Gastrocnemius medialis (tissue), 4 donors: Measurements from ENCODE around the gene NISCH.

Experiments used
- POLR2A ChIP-seq, 2 donors: fragments of 450-650 bp; IDR thresholded peaks; one replicate each; pipeline ENCODE4 v1.6.1; 2017; ENCODE audit warnings: antibody characterized with exemption in 2 of 2, mild to moderate bottlenecking in 2 of 2, moderate library complexity in 2 of 2
- TF ChIP-seq, protein P1 (sequence below), 5 experiments: fragments of 450-650 bp in 3 of 5; fragments of 200-600 bp in 2 of 5; sonication (generic) in 2 of 5; IDR thresholded peaks in 4 of 5; conservative IDR thresholded peaks in 1 of 5; 1 replicate in 4 of 5; 2 replicates in 1 of 5; pipeline ENCODE4 v1.5.1; 2016 to 2019; ENCODE audit warnings: antibody characterized with exemption in 5 of 5, mild to moderate bottlenecking in 3 of 5, moderate library complexity in 3 of 5

DNA sequence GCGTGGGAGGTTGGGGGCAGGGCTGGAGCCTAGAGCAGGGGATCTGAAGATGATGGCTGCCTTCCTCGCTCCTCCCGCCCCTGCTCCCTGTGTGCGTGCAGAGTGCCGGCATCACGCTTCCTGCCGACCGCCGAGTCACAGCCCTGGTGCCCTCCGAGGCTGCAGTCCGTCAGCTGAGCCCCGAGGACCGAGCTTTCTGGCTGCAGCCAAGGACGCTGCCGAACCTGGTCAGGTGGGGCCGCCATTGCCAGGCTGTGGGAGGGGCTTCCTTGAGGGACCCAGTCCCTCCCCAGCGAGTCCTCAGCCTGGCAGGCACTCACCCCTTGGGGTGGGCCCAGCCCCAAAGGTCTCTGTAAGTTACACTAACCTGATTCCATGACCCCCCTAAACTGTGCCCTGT, 57.3 kb downstream of the NISCH start:
- TF ChIP-seq, protein P1, sequence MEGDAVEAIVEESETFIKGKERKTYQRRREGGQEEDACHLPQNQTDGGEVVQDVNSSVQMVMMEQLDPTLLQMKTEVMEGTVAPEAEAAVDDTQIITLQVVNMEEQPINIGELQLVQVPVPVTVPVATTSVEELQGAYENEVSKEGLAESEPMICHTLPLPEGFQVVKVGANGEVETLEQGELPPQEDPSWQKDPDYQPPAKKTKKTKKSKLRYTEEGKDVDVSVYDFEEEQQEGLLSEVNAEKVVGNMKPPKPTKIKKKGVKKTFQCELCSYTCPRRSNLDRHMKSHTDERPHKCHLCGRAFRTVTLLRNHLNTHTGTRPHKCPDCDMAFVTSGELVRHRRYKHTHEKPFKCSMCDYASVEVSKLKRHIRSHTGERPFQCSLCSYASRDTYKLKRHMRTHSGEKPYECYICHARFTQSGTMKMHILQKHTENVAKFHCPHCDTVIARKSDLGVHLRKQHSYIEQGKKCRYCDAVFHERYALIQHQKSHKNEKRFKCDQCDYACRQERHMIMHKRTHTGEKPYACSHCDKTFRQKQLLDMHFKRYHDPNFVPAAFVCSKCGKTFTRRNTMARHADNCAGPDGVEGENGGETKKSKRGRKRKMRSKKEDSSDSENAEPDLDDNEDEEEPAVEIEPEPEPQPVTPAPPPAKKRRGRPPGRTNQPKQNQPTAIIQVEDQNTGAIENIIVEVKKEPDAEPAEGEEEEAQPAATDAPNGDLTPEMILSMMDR (IDR thresholded peaks at IDR 0.05 in 4 of 5, conservative IDR thresholded peaks at IDR 0.05 in 1 of 5), result no peak
- TF ChIP-seq POLR2A (IDR thresholded peaks at IDR 0.05), result no peak
